Measurements from ENCODE around the gene DDT.
"Not testable (repeated sequence)": the region's sequence is repeated elsewhere in the genome, so short reads cannot be mapped to it uniquely, and the experiment has no call there.

DNA sequence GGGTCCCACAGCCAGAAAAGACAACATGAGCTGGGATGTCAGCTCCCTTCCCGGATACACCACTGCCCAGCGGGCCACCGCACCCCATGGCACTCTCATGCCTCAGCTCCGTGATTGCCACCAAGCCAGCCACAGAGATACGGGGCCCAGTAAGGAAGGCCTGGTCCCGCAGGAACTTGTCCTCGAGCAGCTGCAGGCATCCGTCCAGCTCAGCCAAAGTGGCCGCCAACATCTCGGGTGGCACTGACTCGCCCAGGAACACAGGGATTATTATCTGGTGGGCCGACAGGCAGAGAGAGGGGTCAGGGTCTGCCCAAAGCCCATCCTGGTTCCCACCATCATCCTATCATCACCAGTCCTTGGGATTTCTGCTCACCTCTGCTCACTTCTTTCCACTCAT, 3.1 kb upstream of the DDT start:
- TF ChIP-seq, protein P1, sequence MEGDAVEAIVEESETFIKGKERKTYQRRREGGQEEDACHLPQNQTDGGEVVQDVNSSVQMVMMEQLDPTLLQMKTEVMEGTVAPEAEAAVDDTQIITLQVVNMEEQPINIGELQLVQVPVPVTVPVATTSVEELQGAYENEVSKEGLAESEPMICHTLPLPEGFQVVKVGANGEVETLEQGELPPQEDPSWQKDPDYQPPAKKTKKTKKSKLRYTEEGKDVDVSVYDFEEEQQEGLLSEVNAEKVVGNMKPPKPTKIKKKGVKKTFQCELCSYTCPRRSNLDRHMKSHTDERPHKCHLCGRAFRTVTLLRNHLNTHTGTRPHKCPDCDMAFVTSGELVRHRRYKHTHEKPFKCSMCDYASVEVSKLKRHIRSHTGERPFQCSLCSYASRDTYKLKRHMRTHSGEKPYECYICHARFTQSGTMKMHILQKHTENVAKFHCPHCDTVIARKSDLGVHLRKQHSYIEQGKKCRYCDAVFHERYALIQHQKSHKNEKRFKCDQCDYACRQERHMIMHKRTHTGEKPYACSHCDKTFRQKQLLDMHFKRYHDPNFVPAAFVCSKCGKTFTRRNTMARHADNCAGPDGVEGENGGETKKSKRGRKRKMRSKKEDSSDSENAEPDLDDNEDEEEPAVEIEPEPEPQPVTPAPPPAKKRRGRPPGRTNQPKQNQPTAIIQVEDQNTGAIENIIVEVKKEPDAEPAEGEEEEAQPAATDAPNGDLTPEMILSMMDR (IDR thresholded peaks at IDR 0.05) = not testable (repeated sequence)
- not testable (repeated sequence) for TF ChIP-seq POLR2A (IDR thresholded peaks at IDR 0.05)

Data from prostate gland (tissue), 2 donors.